Mesenchymal stem cell (in vitro differentiated cells and primary cell): Measurements from ENCODE around the gene ARHGAP4.
A peak's percentile ranks its signal among the peaks of the same experiment; 100 is the strongest.

Experiments used
- DNase-seq: peaks from one replicate; pipeline ENCODE4 v3.0.0-alpha.2; 2013
- H2AFZ ChIP-seq: one replicate; pipeline ENCODE4 v1.6.1; 2013; ENCODE audit warnings: low read depth, mild to moderate bottlenecking, control low read depth, inconsistent platforms, low read length, moderate library complexity
- H2AK5ac ChIP-seq: 2 replicates; pipeline ENCODE4 v1.6.1; 2013; ENCODE audit warnings: low read length, moderate library complexity, mild to moderate bottlenecking, inconsistent platforms; ENCODE audit not compliant: severe bottlenecking
- H2BK120ac ChIP-seq: one replicate; pipeline ENCODE4 v1.6.1; 2013; ENCODE audit warnings: low read depth, mild to moderate bottlenecking, inconsistent platforms, low read length, moderate library complexity
- H2BK12ac ChIP-seq, 2 experiments: one replicate each; pipeline ENCODE4 v1.6.1; 2013; ENCODE audit warnings: inconsistent platforms in 2 of 2, low read length in 2 of 2, mild to moderate bottlenecking in 2 of 2, moderate library complexity in 2 of 2, control low read depth in 1 of 2
- H2BK15ac ChIP-seq: one replicate; pipeline ENCODE4 v1.6.1; 2013; ENCODE audit warnings: mild to moderate bottlenecking, low read depth, inconsistent platforms; ENCODE audit not compliant: poor library complexity, severe bottlenecking
- H2BK5ac ChIP-seq: 2 replicates; pipeline ENCODE4 v1.6.1; 2013; ENCODE audit warnings: low read depth, mild to moderate bottlenecking, low read length, control low read depth, inconsistent platforms; ENCODE audit not compliant: poor library complexity, severe bottlenecking
- H3K14ac ChIP-seq, 2 experiments: one replicate each; pipeline ENCODE4 v1.6.1; 2013; ENCODE audit warnings: inconsistent platforms in 2 of 2, low read length in 2 of 2, control low read depth in 1 of 2, mild to moderate bottlenecking in 1 of 2, moderate library complexity in 1 of 2
- H3K18ac ChIP-seq, 2 experiments: one replicate each; pipeline ENCODE4 v1.6.1; 2013; ENCODE audit warnings: inconsistent platforms in 2 of 2, low read length in 2 of 2, control low read depth in 1 of 2, low read depth in 1 of 2, mild to moderate bottlenecking in 1 of 2
- H3K23ac ChIP-seq, 2 experiments: one replicate each; pipeline ENCODE4 v1.6.1; 2013; ENCODE audit warnings: inconsistent platforms in 2 of 2, low read length in 2 of 2, mild to moderate bottlenecking in 2 of 2, moderate library complexity in 2 of 2, control low read depth in 1 of 2
- H3K27ac ChIP-seq: 2 replicates; pipeline ENCODE4 v1.5.1; 2013; ENCODE audit warnings: mild to moderate bottlenecking, moderate library complexity, low read length, control low read depth, inconsistent platforms; ENCODE audit not compliant: poor library complexity, severe bottlenecking
- H3K27me3 ChIP-seq, 2 experiments: 2 replicates each; pipeline versions ENCODE4 v1.6.1 to v1.7.0; 2013; ENCODE audit warnings: low read length in 2 of 2, mild to moderate bottlenecking in 2 of 2, moderate library complexity in 2 of 2, control low read depth in 1 of 2, inconsistent platforms in 1 of 2; ENCODE audit not compliant: control insufficient read depth in 1 of 2, insufficient read depth in 1 of 2
- H3K36me3 ChIP-seq, 2 experiments: 2 replicates each; pipeline versions ENCODE4 v1.6.1 to v1.7.0; 2013; ENCODE audit warnings: low read length in 2 of 2, control low read depth in 1 of 2, inconsistent platforms in 1 of 2, low read depth in 1 of 2, mild to moderate bottlenecking in 1 of 2; ENCODE audit not compliant: insufficient read depth in 2 of 2, control insufficient read depth in 1 of 2
- H3K4ac ChIP-seq, 2 experiments: one replicate each; pipeline ENCODE4 v1.6.1; 2013; ENCODE audit warnings: inconsistent platforms in 2 of 2, low read length in 2 of 2, mild to moderate bottlenecking in 2 of 2, moderate library complexity in 2 of 2, control low read depth in 1 of 2, low read depth in 1 of 2
- H3K4me1 ChIP-seq: 2 replicates; pipeline ENCODE4 v1.6.1; 2013; ENCODE audit warnings: low read depth, low read length, control low read depth; ENCODE audit not compliant: control insufficient read depth, insufficient read depth
- H3K4me2 ChIP-seq: 2 replicates; pipeline ENCODE4 v1.6.1; 2013; ENCODE audit warnings: low read length, mild to moderate bottlenecking, inconsistent platforms; ENCODE audit not compliant: poor library complexity, severe bottlenecking
- H3K4me3 ChIP-seq, 2 experiments: 2 replicates each; pipeline versions ENCODE4 v1.5.1 to v1.7.0; 2013; ENCODE audit warnings: low read length in 2 of 2, mild to moderate bottlenecking in 2 of 2, control low read depth in 1 of 2, low read depth in 1 of 2; ENCODE audit not compliant: insufficient read depth in 1 of 2
- H3K79me1 ChIP-seq: replicated peaks from 2 replicates; pipeline ENCODE4 v1.6.1; 2013; ENCODE audit warnings: mild to moderate bottlenecking, control low read depth, low read length, inconsistent platforms; ENCODE audit not compliant: poor library complexity, severe bottlenecking
- H3K9ac ChIP-seq: 2 replicates; pipeline ENCODE4 v1.7.0; 2013; ENCODE audit warnings: mild to moderate bottlenecking, low read length, moderate library complexity
- H3K9me3 ChIP-seq: 2 replicates; pipeline ENCODE4 v1.7.0; 2013; ENCODE audit warnings: mild to moderate bottlenecking, low read length; ENCODE audit not compliant: control insufficient read depth
- H4K8ac ChIP-seq: one replicate; pipeline ENCODE4 v1.6.1; 2013; ENCODE audit warnings: inconsistent platforms, mild to moderate bottlenecking, low read length, moderate library complexity
- H4K91ac ChIP-seq: one replicate; pipeline ENCODE4 v1.6.1; 2013; ENCODE audit warnings: mild to moderate bottlenecking, low read length, inconsistent platforms
- WGBS: methylation state at CpG from one replicate; pipeline ENCODE4 v1.1.7; 2013; ENCODE audit warnings: mixed read lengths; 5-methylcytosine and 5-hydroxymethylcytosine counted together

Gene ARHGAP4

GRCh38 chrX:153968754-153969124, 42.7 kb upstream of the ARHGAP4 start:
- Histone ChIP-seq H3K9ac (peak overlapping the region; percentile 87), H2BK12ac (no peak overlapping the region), H3K79me1 (no peaks in the 10 kb centered on the region), H4K8ac (no peak overlapping the region), H3K4ac (no peak overlapping the region), H3K9me3 (no peaks in the 10 kb centered on the region), H3K27me3 (peaks cover 0 to 4% of the 10 kb centered on the region in 2 experiments), H3K14ac (no peak overlapping the region), H3K4me2 (peak overlapping the region; percentile 81), H2BK120ac (no peak overlapping the region), H3K27ac (peak overlapping the region; percentile 82), H2BK5ac (no peak overlapping the region), H3K4me1 (peaks cover 36% of the 10 kb centered on the region), H4K91ac (no peak overlapping the region), H3K18ac (no peak overlapping the region), H2AK5ac (no peak overlapping the region), H3K36me3 (peaks cover 0 to 35% of the 10 kb centered on the region in 2 experiments), H2BK15ac (no peak overlapping the region), H3K4me3 (peak overlapping the region; percentile 87 to 99), H2AFZ (no peak overlapping the region), H3K23ac (no peak overlapping the region)
- 27% methylated on average over 9 of the region's 12 CpGs for WGBS
- DNase-seq: no peak

GRCh38 chrX:153968255-153968654, 42.2 kb upstream of the ARHGAP4 start:
- peak overlapping the region; percentile 87 for H3K9ac ChIP-seq
- peaks cover under 1 to 39% of the 10 kb centered on the region in 2 experiments for H3K36me3 ChIP-seq
- peaks cover 0 to 4% of the 10 kb centered on the region in 2 experiments for H3K27me3 ChIP-seq
- H3K79me1 ChIP-seq: no peaks in the 10 kb centered on the region
- H2AK5ac ChIP-seq: no peak overlapping the region
- H2BK12ac ChIP-seq: no peak overlapping the region
- peaks cover 36% of the 10 kb centered on the region for H3K4me1 ChIP-seq
- no peak overlapping the region for H2BK15ac ChIP-seq
- no peak overlapping the region for H2AFZ ChIP-seq
- DNase-seq: no peak
- peak overlapping the region; percentile 81 for H3K4me2 ChIP-seq
- H3K14ac ChIP-seq: no peak overlapping the region
- no peak overlapping the region for H3K27ac ChIP-seq
- H2BK120ac ChIP-seq: no peak overlapping the region
- no peak overlapping the region for H4K8ac ChIP-seq
- WGBS: 65% methylated on average over 8 of the region's 9 CpGs
- no peaks in the 10 kb centered on the region for H3K9me3 ChIP-seq
- no peak overlapping the region for H3K18ac ChIP-seq
- H4K91ac ChIP-seq: no peak overlapping the region
- H3K4ac ChIP-seq: no peak overlapping the region
- H3K23ac ChIP-seq: no peak overlapping the region
- H2BK5ac ChIP-seq: no peak overlapping the region
- H3K4me3 ChIP-seq: peak overlapping the region in 1 of 2 experiments; percentile 99

GRCh38 chrX:153967536-153968224, 41.6 kb upstream of the ARHGAP4 start:
- H3K23ac ChIP-seq: no peak overlapping the region
- no peak overlapping the region for H2AK5ac ChIP-seq
- H2BK120ac ChIP-seq: no peak overlapping the region
- H3K4ac ChIP-seq: no peak overlapping the region
- H3K4me1 ChIP-seq: peaks cover 36% of the 10 kb centered on the region
- no peaks in the 10 kb centered on the region for H3K79me1 ChIP-seq
- H2BK12ac ChIP-seq: no peak overlapping the region
- no peak overlapping the region for H2BK15ac ChIP-seq
- no peaks in the 10 kb centered on the region for H3K9me3 ChIP-seq
- H4K8ac ChIP-seq: no peak overlapping the region
- peak overlapping the region; percentile 87 for H3K9ac ChIP-seq
- peak overlapping the region; percentile 6 for H3K4me2 ChIP-seq
- 81% methylated on average over 15 of the region's 16 CpGs for WGBS
- H2BK5ac ChIP-seq: no peak overlapping the region
- no peak overlapping the region for H3K14ac ChIP-seq
- peak overlapping the region in 1 of 2 experiments; percentile 99 for H3K4me3 ChIP-seq
- no peak overlapping the region for H3K27ac ChIP-seq
- H3K27me3 ChIP-seq: peaks cover 0 to 4% of the 10 kb centered on the region in 2 experiments
- H3K18ac ChIP-seq: no peak overlapping the region
- peaks cover 6 to 45% of the 10 kb centered on the region in 2 experiments for H3K36me3 ChIP-seq
- H4K91ac ChIP-seq: no peak overlapping the region
- DNase-seq: no peak
- H2AFZ ChIP-seq: no peak overlapping the region

- 92% methylated on average over 11 of the region's 14 CpGs for WGBS
- H2BK15ac ChIP-seq: peak overlapping the region; percentile 4
- H3K18ac ChIP-seq: no peak overlapping the region
- H3K27ac ChIP-seq: no peak overlapping the region
- DNase-seq: no peak
- H3K9me3 ChIP-seq: no peaks in the 10 kb centered on the region
- H3K27me3 ChIP-seq: peaks cover 0 to 4% of the 10 kb centered on the region in 2 experiments
- H2BK120ac ChIP-seq: no peak overlapping the region
- H3K4me3 ChIP-seq: peak overlapping the region in 1 of 2 experiments; percentile 99
- H3K4me1 ChIP-seq: peaks cover 36% of the 10 kb centered on the region
- no peak overlapping the region for H3K14ac ChIP-seq
- no peak overlapping the region for H3K23ac ChIP-seq
- peak overlapping the region; percentile 20 for H3K9ac ChIP-seq
- no peak overlapping the region for H4K8ac ChIP-seq
- H3K79me1 ChIP-seq: no peaks in the 10 kb centered on the region
- H3K4ac ChIP-seq: no peak overlapping the region
- H4K91ac ChIP-seq: no peak overlapping the region
- H2BK12ac ChIP-seq: no peak overlapping the region
- no peak overlapping the region for H3K4me2 ChIP-seq
- no peak overlapping the region for H2AFZ ChIP-seq
- no peak overlapping the region for H2AK5ac ChIP-seq
- H3K36me3 ChIP-seq: peaks cover 13 to 52% of the 10 kb centered on the region in 2 experiments
- H2BK5ac ChIP-seq: no peak overlapping the region
Measured at GRCh38 chrX:153966841-153967535, 40.9 kb upstream of the ARHGAP4 start.
